Measurements from ENCODE around the gene SMYD3.
"Not testable (repeated sequence)": the region's sequence is repeated elsewhere in the genome, so short reads cannot be mapped to it uniquely, and the experiment has no call there.

SMYD3 gene

DNA sequence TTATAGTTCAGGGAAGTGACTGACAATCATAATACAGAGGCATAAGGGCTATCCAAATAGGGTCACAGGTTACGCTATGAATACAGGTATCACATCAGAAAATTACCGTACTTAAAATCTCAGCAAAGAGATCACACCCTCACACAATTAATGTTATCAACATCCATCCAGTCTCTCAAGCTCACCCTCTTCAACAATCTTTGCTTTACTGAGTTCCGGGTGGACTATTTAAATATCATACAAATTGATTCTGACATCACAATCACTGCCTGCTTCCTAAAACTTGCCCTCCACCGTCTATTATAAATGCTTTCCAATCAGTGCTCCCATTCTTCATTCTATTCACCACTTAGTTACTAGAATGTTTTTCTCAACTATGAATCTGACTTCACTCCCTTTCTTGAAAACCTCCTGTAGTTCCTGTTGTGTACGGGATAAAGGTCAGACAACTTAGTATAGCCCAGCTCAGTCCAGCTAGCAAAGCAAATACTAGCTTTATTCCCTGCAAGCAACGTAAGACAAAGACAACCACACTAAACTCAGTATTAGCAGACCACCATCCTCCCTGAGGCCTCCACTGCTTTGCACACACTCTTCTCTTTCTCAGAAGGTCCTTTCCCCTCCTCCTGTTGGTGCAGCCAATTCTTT, 398.7 kb downstream of the SMYD3 start:
- no peak for DNase-seq (ENCODE audit: low read depth in 2 of 2)

DNA sequence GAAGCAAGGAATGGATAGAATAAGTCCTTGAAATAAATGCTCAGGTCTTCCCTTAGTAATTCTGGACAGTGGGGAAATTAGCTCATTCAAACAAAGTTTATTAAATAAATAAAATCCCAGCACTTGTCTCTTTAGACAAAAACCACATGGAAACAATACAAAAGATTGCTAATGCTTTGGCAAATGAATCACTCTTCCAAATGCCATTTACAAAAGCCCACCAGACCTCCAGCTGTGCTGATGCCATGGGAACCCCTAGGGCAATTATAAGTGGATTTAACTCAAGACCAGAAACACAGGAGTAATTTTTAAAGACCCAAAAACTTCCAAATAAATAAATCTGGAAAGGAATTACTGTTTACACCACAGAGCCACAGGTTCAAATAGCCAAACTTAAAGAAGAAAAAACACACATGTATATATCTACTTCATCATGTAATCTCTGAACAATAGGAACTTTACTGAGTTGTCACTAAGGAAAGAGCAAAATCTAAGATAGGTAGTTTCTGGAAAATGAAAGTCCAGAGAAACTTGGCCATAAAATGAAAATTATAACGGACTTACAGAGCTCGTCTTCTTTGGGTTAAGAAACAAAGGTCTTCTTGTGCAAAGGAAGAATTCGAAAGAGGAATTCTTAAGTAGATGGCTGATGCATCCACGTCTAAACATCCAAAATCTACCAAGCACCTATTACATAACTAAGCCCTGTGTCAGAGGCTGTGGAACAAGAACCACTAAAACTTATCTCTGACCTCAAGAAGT, 399.4 kb downstream of the SMYD3 start:
- DNase-seq (ENCODE audit: low read depth in 2 of 2): no peak

DNA sequence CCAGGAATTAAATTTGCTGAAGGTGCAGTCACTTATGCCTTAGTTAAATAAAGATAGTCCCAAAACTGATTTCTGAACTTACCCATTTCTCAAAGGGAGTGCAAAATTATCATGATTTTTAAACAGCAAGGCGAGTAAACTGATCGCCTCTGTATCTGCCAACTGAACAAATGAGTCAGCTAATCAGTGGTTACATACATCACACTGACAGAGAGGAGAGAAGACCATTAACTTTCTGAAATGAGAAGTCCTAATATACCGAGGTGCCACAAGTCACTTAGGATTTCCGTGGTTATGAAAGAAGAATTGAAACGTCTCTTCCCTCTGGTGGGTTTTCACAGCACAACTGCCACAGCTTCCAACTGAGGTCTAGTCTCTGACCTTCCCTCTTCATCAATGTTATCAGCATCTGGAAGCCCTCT, 400.7 kb downstream of the SMYD3 start:
- DNase-seq (ENCODE audit: low read depth in 2 of 2): no peak

DNA sequence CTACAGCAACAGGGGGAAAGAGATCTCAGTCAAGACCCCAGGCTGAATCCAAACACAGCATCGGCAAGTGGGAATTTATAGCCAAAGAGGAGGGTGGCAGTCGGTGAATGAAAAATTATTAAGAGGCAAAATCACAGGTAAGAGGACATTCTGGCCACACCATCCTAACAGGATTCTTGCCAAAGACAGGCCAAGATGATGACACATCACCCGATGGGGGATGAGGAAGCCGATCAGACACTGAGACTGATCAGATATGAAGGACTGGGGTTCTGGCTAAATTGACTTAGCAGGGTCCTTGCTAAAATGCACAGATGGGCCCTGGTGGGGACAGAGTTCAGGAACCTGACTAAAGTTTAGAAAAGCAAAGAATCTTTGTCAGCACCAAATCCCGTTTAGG, 402.2 kb downstream of the SMYD3 start:
- no peak for DNase-seq (ENCODE audit: low read depth in 2 of 2)

DNA sequence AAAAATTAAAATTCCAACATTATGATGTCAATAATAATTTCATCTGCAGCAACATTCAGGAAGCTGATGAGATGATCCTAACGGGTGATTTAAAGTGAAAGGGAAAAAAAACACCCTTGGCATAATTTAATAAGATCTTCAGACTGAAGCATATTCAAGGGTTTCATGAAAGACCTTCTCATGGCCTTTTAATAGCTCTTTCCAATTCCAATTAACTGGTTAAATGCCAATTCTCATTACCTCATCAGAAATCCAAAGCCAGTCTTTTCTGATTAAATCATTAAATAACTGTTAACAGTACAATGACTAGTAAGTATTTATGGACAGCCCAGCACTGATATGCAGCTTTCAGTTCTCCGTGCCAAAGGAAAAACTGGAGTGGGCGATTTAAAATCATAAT, 407.5 kb downstream of the SMYD3 start:
- no peak for DNase-seq (ENCODE audit: low read depth in 2 of 2)

DNA sequence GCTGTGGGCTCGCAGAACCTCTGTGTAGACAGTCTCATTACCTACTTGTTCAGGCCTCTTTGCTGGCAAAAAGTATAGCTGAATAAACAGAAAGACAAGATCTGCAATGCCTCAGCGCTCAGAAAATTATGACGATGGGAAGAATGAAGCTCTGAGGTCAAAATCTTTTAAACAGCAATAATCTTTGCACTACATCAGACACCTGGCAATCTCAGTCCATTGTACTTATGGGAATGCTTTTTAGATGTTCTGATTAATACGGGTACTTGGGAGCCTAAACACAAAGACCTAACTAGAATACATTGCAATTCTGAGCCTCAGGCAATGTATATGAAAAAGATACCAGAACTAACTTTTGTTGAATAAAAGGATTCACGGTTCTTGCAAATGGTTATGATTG, 410.7 kb downstream of the SMYD3 start:
- DNase-seq (ENCODE audit: low read depth in 2 of 2): no peak

DNA sequence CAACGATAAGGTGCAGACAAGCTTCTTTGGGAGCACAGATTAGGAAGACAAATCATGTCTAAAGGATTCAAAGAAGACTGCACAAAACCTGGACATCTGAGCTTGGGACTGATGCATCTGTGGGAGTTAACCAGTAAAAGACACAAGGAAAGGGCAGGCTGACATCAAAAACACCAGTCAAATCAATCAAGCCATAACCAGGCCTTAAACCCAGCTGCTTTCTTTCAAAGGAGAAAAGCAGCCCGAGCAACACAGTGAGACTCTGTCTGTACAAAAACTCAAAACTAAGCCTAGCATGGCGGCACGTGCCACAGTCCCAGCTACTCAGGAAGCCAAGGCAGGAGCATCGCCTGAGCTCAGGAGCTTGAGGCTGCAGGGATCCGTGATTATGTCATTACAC, 411.6 kb downstream of the SMYD3 start:
- no peak for DNase-seq (ENCODE audit: low read depth in 2 of 2)

DNA sequence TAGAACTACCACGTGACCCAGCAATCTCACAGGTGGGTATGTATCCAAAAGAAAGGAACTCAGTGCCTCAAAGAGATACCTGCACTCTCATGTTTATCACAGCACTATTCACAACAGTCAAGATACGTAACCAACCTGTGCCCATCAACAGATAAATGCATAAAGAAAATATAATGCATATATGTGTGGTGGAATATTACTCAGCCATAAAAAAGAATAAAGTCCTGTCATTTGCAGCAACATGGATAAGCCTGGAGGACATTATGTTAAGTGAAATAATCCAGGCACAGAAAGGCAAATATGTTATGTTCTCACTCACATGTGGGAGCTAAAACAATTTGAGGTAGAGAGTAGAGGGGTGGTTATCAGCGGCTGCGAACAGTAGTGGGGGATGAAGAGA, 413.8 kb downstream of the SMYD3 start:
- DNase-seq (ENCODE audit: low read depth in 2 of 2): no peak

DNA sequence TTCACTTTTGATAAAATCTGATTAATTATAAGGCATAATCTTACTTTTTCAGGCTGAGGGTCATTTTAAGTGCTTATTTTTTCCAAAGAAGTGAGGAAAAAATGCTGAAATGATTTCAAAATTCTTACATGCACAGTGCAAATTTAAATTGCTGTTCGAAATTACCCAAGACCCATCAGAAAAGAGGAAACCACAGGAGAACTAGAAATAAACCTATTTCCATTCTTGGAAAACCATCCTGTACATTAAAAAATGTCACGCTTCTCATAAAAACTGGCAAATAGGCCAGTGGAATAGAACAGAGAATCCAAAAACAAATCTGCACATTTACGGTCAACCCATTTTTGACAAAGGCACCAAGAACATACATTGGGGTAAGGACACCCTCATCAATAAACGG, 414.9 kb downstream of the SMYD3 start:
- DNase-seq (ENCODE audit: low read depth in 2 of 2): no peak

DNA sequence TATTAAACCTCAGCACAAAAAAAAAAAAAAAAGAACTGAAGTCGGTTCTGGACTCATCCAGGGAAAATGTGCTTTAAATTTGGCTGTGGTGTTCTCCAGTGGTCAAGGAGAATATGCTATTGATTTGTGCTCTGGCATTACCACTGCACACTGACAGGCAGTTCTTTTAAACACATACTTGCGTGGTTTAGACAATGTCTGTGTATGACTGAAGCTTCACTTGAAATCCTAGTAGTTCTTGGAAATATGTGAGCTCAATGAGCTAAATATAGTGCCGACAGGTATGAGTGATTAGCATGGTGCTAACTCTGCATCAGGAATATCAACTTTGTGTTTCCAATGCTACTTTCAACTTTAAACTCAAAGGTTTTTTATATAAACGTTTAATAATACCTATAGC, 415.6 kb downstream of the SMYD3 start:
- no peak for DNase-seq (ENCODE audit: low read depth in 2 of 2)

DNA sequence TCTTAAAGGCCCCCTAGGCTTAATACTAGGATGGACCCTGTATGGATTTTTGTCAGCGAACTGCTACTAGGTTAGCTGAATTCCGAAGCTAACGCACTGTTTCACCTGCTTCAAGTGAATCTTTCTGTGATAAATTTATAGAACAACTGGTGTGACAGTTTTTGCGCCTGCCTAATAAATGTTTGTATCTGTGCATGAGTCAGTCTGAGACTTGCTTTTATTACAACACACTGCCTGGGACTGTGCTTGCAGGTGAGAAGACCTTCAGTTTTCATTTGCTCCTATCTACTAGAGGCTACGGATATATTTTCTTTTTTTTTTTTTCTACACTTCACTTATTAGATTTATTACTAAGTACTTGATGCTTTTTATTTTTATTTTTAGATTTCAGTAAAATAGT, 420.9 kb downstream of the SMYD3 start:
- no peak for DNase-seq (ENCODE audit: low read depth in 2 of 2)

DNA sequence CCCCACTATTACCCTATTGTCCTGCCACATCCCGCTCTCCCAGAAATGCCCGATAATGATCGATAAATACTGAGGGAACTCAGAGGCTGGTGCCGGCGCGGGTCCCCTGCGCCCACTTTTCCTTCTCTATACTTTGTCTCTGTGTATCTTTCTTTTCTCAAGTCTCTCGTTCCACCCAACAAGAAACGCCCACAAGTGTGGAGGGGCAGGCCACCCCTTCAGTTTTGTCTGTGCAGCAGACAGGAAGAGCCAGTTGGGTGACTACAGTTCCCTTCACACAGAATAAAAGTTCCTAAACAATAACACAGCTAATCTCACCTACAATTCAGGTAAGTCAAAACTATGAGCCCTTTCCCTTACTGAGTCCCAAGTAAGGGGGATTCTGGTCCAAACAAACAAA, 423.7 kb downstream of the SMYD3 start:
- DNase-seq (ENCODE audit: low read depth in 2 of 2): no peak

DNA sequence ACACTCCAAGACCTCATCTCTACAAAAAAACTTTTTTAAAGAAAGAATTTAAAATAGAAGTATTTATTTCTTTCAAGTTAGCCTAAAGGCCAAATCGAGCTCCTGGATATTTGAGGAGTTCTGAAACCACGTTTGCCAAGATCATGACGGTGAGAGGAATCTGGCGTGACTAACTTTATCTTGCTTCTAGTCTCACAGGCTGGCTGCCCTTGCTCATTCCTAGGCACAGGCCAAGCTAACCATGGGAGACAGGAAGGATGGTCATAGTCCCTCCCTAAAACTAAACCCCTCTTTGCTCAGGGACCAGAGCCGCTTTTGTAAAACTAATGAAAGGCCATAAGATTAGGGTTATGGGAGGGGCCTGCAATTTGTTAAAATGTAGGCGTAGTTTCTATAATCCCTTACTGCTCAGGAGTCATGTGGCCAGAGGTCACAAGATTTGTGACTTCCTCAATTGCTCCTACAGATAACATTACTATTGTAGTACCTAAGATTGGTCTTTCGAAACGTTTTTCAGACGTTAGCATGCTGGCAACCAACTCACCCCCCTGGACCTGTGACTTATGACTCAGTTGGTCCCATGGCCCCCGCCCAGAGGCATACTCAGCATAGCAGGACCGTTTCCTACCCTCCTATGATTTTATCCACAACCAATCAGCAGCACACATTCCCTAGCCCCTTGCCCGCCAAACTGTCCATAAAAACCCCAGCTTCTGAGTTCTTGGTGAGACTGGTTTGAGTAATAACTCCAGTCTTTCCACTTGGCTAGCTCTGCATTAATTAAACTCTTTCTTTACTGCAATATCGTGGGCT, 425.0 kb downstream of the SMYD3 start:
- no peak for DNase-seq (ENCODE audit: low read depth in 2 of 2)

DNA sequence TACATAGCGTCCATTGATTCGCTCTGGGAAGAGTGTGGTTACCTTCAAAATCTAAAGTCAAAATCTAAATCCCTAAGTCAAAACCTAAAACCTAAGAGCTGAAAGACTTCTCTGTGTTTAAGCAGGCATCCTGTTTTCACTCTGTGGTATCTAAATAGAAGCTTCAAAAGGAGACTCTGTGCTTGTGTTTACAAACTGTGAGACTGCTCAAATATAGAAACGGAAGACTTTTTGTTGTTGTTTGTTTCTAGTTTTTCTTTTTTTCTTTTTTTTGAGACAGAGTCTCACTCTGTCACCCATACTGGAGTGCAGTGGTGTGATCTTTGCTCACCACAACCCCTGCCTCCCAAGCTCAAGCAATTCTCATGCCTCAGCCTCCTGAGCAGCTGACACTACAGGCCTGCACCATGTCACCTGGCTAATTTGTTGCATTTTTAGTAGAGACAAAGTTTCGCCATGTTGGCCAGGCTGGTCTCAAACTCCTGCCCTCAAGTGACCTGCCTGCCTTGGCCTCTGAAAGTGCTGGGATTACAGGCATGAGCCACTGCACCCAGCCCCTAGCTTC, 425.9 kb downstream of the SMYD3 start:
- no peak for DNase-seq (ENCODE audit: low read depth in 2 of 2)

DNA sequence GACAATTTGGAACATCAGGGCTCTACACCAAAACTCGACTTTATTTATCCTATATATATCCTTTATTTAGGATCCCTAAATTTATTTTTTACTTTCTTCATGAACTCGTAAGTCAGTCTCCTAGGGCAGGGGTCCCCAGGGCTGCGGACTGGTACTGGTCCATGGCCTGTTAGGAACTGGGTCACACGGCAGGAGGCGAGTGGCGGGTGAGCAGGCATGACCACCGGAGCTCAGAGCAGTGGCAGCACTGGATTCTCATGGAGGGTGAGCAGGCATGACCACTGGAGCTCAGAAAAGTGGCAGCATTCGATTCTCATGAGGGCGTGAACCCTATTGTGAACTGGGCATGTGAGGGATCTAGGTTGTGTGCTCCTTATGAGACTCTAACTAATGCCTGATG, 427.0 kb downstream of the SMYD3 start:
- no peak for DNase-seq (ENCODE audit: low read depth in 2 of 2)

DNA sequence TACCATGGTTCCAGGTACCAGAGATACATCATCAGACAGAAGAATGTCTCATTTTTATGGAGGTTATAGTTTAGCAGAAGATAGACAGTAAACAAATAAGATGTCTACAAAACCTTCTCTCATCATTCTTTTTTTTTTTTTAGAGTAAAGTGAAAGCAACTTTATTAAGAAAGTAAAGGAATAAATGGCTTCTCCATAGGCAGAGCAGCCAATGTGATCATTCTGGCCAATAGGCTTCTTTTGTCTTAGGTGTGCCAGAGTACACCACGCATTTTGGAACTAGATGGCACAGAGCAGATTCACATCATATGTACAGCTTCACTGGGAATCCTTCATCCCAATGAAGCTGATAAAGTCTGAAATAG, 428.2 kb downstream of the SMYD3 start:
- no peak for DNase-seq (ENCODE audit: low read depth in 2 of 2)

DNA sequence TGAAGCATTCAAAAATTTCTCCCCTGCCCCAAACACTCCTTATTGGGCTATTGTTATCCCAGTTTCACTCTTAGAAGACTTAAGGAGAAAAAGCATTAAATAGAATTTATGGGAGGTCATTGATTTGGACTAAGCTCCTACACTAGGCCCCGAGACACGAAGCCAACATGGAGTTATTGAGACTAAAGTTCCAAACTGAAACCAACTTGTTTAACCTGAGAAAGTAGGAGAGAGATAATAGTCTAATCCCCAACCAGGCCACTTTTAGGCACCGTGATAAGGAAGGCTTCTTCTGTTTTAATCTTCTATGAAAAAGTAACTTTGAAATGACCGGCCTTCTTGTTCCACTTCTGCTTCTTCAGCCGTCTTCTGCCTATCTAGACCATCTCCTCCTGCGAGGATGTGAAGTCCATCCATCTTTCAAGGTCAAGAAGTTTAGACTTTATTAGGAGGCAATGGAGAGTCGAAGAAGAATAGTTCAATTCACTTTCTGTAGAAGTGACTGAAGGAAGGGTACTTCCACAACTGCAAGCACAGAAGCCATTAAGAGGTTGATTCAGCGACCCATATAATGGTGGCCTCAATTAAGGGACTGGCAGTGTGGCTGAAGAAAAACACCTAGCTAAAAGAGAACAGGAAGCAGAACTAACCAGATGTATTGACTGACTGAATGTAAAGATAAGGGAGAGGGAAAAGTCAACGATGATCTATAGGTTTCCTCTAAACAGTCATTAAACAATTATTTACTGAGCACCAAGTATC, 428.8 kb downstream of the SMYD3 start:
- DNase-seq (ENCODE audit: low read depth in 2 of 2): no peak

DNA sequence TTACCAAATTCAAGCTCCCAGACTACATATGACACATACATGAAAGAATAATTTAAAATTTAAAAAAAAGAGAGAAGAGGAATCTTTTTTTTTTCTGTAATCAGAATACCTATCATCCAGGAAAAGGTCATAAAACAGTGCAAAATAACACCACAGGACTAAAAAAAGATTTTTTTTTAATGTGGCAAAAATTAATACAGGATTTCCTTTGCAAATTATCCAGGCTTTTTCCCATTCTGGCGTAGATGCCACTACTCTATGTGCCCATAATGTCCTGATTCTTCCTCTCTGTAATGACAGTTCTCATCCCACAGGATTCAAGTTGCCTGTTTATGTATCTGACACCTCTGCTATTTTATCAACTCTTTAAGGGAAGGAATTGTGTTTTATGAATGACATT, 429.6 kb downstream of the SMYD3 start:
- no peak for DNase-seq (ENCODE audit: low read depth in 2 of 2)

DNA sequence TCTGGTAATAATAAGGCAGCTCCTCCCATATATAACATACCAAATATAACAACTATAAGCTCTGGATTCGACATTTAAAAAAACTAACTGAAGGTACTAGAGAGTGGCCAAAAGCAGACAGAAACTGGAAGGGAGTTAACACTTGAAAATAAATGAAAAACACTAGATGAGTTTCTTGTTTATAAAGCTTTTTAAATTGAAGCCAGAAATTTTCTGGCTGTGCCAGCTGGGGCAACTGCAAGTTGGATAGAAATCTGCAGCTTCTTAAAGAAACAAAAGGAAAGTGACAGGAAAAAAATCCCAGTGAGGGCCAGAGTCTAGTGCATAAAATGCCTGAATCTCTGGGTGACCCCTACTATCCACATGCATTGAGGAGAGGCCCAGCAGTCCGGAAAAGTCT, 432.7 kb downstream of the SMYD3 start:
- no peak for DNase-seq (ENCODE audit: low read depth in 2 of 2)

DNA sequence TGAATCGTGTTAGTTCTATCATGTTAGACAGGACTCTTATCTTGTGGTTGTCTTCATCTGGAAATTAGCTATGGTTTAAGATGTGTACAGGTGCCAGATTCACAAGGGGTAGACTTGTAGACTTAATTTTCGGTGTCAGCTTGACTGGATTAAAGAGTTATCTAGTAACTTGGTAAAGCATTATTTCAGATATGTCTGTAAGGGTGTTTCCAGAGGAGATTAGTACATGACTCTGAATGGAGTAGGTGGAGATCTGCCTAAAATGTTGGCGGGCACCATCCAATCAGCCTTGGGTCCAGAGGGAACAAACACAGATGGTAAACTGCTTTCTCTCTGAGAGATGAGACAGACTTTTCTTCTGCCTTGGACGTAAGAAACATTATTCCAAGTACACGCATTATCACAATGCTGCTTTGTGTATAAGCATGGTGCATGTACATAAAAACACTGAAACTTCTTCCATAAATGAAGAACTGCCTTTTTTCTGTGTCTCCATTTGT, 434.6 kb downstream of the SMYD3 start:
- no peak for DNase-seq (ENCODE audit: low read depth in 2 of 2)

DNA sequence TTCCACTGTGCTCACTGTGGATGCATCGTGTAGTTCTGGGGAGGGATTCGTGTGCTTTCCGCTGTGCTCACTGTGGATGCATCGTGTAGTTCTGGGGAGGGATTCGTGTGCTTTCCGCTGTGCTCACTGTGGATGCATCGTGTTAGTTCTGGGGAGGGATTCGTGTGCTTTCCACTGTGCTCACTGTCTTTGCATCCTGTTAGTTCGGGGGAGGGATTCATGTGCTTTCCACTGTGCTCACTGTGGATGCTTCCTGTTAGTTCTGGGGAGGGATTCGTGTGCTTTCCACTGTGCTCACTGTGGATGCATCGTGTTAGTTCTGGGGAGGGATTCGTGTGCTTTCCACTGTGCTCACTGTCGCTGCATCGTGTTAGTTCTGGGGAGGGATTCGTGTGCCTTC, 435.1 kb downstream of the SMYD3 start:
- not testable (repeated sequence) for DNase-seq (ENCODE audit: low read depth in 2 of 2)

DNA sequence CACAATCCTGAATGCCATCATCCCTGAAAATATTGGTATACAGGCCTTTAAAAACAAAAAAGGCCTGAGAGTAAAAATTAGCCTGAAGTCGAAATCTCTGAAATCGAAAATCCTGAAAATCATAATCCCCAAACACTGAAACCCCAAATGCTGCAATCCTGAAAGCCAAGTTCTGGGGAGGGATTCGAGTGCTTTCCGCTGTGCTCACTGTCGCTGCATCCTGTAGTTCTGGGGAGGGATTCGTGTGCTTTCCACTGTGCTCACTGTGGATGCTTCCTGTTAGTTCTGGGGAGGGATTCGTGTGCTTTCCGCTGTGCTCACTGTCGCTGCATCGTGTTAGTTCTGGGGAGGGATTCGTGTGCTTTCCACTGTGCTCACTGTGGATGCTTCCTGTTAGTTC, 435.5 kb downstream of the SMYD3 start:
- not testable (repeated sequence) for DNase-seq (ENCODE audit: low read depth in 2 of 2)
